PC-9 (cell line): Measurements from ENCODE around the gene ADGRD2.

ENCODE experiments used
- EZH2 ChIP-seq: fragments of 200-600 bp; sonication (generic); IDR thresholded peaks from 2 replicates; pipeline ENCODE4 v1.8.0; 2017; ENCODE audit warnings: antibody characterized with exemption, low read depth
- TF ChIP-seq, protein P1 (sequence below): fragments of 200-600 bp; sonication (generic); conservative IDR thresholded peaks from 2 replicates; pipeline ENCODE4 v1.6.1; 2017; ENCODE audit warnings: mixed run types, antibody characterized with exemption, mild to moderate bottlenecking, moderate library complexity

DNA sequence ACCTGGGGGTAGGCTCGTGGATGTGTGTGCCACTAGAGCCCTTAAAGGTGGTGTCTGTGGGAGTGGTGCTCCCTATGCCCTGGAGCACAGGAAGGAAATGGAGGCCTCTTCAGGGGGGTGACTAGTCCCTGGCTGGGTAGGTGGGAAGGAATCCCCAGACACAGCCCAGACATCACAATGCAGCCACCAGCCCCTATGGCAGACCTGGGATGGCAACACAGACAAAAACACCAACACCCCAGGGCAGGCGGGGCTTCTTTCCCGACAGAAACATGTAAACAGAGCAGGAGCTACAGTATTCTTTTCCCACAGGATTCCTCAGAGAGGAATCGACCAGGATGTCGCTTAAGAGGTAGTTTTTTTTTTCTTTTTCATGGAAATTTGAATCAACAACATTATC lies 67.3 kb downstream of the ADGRD2 start:
- TF ChIP-seq EZH2: no peak
- TF ChIP-seq, protein P1, sequence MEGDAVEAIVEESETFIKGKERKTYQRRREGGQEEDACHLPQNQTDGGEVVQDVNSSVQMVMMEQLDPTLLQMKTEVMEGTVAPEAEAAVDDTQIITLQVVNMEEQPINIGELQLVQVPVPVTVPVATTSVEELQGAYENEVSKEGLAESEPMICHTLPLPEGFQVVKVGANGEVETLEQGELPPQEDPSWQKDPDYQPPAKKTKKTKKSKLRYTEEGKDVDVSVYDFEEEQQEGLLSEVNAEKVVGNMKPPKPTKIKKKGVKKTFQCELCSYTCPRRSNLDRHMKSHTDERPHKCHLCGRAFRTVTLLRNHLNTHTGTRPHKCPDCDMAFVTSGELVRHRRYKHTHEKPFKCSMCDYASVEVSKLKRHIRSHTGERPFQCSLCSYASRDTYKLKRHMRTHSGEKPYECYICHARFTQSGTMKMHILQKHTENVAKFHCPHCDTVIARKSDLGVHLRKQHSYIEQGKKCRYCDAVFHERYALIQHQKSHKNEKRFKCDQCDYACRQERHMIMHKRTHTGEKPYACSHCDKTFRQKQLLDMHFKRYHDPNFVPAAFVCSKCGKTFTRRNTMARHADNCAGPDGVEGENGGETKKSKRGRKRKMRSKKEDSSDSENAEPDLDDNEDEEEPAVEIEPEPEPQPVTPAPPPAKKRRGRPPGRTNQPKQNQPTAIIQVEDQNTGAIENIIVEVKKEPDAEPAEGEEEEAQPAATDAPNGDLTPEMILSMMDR: no peak
